ENCODE measurements around the gene N4BP2L2.
A peak's percentile ranks its signal among the peaks of the same experiment; 100 is the strongest.
"Not testable (repeated sequence)": the region's sequence is repeated elsewhere in the genome, so short reads cannot be mapped to it uniquely, and the experiment has no call there.

Gene N4BP2L2

DNA sequence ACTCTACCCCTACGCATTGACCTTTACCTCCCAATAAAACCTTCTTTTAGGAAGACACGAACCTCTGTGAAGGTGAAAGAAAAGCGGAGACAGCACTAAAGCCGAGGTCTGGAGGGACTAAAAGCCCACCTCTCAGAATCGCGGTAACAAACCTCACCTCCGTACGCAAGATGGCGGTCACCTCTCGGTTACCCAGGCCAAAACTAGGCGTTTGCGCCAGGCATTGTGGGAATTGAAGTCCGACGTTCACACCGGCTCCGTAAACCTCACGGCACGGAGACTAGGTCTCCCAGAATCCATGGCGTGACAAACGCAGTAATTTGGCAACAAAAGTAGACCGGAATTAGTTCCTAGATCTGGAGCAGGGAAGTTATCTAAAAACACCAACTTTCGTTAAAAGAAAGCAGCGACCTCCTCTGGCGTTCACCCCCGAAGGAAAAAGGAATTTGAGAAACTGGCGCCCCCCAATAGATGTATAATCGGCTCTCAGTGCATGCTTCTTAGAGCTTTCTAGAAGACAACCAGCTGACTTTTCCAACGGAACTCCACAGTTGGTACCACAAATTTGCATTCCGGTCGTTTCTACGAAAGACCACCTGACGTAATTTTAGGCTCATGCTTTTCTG, at the start of gene N4BP2L2:
N4BP2L2 (minus strand) TSS at position 175 of the 626 bp plus-strand sequence. CDS start 1,768 bp downstream, outside the sequence.
- peak; percentile 94 for DNase-seq

DNA sequence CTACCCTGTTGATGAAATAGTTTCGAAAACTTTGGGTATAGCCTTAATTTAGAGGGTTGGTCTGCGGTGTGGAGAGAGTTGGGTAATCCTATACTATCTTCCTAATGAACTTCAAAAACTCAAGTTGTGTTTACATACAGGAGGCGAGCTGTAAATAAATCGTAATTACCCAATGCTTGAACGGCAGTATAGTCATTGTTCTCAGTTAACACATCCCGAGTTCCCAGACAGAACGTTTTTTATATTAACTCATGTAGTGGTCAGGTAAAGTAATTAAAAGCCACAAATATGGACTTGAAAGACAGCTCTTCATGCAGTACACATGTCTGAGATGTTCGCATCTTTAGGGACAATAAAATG, 49.2 kb upstream of the N4BP2L2 start:
- no peak for DNase-seq

DNA sequence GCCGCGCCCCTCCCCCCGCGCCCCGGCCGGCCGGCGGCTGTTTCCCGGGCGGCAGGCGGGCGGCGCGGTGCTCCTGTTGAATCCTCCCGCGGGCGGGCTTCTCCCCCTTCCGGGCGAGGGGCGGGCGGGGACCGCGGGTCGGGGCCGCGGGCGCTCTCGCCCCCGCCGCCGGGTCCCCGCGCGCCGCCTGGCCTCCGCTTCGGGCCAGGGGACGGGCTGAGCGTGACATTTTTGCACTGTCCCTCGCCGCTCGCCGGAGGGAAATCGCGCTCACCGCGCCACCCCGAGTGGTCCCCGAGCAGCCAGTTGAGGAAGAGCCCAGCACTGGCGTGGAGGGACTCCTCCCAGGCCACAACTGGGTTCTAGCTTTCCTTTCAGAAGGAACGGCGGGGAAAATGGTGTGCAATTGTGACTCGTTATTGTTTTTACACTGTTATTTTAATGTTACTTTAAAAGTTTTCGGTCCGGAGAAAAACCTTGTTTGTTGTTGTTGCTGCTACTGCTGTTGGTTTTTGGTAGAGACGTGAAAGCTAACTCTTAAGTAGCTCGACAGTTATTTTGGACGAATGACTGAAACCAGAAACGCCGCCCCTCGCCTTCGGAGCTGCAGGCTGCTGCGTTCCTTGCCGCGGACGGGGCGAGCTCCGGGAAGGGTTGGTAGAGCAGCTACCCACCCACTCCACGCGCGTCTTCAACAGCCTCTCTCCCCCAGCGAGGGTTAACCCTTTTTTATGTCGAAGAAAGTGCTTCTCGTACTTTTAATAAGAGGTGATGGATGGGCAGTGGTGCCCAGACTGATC, 48.6 kb upstream of the N4BP2L2 start:
- peak; percentile 82 for DNase-seq

DNA sequence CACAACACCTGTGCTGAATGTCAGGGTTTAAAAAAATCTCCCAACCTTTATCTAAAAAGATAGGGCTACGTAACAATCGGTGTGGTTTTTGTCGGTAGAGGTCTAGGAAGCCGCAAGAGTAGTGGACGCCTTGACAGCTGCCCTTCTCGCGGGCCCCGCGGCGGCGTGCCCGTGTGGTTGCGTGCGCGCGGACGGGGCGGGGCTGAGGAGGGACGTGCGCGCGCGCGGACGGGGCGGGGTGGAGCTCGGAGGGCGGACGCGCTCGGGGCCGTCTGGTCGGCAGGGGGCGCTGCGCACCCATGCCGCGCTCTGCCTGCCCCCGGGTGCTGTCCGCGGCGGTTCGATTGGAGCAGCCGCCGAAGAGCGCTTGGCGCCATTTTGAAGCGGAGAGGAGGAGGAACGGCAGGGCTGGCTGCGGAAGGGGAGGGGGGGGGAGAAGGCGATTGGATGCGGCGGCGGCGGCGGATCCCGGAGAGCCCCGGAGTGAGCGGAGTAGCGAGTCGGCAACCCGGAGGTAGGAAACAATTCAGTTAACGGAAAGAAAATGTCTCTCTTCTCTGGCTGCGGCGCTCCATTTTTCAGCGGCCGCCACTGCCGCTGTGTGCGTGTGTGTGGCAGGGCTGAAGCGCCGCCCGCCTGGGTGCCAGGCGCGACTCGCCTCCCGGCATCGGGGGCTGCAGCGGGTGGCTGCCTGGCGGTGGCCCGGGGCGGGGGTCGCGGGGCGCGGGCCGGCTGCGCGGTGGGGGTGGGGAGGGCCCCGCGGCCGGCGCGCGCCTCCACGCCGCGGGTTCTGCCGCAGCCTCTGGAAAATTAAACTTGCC, 47.7 kb upstream of the N4BP2L2 start, which contains the start of gene PDS5B:
PDS5B (plus strand) TSS at position 373 of the 821 bp plus-strand sequence. CDS start 62,321 bp downstream, outside the sequence.
- DNase-seq: peak; percentile 97

DNA sequence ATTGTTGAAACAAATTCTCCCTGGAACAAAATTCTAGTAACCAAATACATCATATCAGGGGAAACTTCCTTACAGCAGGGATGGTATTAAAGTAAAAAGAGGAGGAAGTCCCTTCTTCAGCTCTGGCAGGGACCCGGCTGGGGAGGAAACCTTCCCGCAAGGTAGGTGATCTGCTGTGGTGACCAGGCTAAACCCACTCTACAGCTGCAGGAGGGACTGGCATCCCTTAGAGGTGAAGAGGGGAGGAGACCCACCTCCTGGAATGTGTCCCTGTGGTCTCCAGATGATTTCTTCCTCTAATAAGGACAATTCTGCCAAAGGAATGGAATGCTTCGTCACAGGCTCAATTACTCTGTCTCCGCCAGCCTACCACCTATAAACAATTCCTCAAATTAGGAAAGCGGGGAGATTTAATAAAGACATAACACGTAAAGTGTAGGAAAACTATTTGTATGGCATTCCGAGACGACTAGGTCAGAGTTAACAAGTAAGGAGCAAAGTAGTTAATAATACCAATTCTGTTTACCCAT, 47.0 kb upstream of the N4BP2L2 start:
- DNase-seq: no peak

DNA sequence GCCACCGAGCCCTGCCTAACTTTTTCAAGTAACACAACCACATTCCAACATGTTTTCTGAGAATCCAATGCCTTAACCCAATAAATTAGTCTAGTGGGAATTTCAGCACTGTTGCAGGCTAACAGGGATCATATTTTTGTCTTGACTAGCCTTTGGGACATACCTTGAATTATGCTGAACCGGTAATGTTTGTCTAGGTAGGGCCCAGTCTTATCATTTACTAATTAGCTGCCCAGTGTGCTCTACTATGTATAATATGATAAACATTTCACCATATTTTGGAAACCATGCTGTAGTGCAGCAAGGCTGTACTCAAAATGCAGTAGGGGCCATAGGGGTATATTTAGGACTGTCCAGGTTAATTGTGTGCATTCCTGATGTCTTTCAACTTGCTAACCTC, 44.4 kb upstream of the N4BP2L2 start:
- DNase-seq: no peak

DNA sequence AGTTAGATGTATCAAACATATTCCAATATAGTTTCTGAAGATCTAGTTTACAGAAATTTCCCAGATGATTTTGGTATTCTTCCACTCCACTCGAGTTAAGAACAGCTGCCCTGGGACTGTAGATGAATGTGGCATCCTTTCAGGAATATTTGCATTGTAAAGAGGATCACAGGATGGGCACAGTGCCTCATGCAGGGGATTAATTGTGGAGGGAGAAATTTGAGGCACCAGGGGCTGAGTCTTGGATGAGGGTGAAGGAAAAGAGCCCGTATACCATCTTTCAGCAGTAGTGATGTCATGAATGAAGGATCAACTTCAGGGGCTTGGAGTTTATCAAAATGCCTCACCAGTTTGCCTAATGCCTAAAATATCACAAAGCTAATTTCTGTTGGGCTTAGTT, 43.7 kb upstream of the N4BP2L2 start:
- DNase-seq: no peak

DNA sequence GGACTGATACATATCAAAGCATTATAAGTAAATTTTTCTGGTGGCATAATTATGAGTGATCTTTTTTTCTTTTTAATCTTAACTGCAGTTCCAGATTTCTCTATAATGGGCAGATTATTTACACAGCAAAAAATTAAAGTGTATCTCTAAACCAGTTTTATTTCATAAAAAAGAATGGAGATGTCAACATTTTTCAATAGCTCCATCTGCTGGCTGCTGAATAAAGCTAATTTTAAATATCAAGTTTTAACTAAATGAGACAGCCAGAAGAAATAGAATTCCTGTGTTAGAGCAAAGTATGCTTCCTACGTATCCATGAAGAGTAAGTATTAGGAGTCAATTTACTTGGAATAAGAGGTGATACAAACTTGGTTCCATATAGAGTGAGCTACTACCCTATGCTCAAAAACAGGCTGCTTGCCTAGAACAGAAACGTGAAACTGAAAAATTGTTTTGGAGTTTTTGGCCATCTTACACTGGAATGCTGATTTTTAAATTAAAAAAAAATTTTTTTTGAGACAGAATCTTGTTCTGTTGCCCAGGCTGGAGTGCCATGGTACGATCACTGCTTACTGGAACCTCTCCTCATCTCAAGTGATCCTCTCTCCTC, 42.7 kb upstream of the N4BP2L2 start:
- DNase-seq: no peak

DNA sequence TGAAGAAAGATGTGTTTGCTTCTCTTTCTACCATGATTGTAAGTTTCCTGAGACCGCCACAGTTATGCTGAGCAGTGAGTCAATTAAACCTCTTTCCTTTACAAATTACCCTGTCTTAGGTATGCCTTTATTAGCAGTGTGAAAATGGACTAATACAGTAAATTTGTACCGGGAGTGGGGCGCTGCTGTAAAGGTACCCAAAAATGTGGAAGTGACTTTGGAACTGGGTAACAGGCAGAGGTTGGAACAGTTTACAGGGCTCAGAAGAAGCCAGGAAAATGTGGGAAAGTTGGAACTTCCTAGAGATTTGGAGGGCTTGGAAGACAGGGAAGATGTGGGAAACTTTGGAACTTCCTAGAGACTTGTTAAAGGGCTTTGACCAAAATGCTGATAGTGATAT, 38.4 kb upstream of the N4BP2L2 start:
- no peak for DNase-seq

DNA sequence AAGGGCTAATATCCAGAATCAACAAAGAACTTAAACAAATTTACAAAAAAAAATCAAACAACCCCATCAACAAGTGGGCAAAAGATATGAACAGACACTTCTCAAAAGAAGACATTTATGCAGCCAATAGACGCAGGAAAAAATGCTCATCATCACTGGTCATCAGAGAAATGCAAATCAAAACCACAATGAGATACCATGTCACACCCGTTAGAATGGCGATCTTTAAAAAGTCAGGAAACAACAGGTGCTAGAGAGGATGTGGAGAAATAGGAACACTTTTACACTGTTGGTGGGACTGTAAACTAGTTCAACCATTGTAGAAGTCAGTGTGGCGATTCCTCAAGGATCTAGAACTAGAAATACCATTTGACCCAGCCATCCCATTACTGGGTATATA, 37.1 kb upstream of the N4BP2L2 start:
- DNase-seq: not testable (repeated sequence)

DNA sequence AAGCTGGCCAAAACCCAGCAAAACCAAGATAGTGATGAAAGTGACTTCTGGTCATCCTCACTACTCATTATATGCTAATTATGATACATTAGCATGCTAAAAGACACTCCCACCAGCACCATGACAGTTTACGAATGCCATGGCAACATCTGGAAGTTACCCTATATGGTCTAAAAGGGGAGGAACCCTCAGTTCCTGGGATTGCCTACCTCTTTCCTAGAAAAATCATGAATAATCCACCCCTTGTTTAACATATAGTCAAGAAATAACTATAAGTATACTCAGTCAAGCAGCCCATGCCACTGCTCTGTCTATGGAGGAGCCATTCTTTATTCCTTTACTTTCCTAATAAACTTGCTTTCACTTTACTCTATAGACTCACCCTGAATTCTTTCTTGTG, 22.2 kb upstream of the N4BP2L2 start:
- DNase-seq: not testable (repeated sequence)

DNA sequence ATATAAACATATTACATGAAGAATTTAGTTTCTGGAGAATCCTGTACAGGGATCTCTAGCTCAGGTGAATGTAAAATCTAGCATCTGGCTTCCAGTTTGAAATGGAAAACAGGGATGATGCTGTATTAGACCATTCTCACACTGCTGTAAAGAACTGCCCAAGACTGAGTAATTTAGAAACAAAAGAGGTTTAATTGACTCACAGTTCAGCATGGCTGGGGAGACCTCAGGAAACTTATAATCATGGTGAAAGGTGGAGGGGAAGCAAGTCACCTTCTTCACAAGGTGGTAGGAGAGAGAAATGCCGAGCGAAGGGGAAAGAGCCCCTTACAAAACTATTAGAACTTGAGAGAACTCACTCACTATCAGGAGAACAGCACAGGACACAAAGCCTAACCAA, 17.0 kb upstream of the N4BP2L2 start:
- DNase-seq: no peak

DNA sequence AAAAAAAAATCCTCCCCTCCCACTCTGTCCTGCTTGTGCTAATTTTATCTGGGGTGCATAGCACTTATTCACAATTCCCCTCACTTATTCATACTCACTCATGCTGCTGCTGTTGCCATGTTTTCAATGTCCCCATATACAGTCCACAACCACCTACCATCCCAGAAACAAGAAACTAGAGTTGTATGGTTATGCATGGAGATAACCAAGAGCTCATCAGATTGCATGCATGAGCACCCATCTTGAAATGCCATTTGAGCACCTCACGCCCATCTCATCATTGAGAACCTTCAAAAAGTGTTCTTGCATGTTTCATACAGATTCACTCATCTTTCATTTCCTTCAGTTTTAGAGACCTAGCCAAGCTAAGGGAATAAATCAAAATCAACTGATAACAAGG, 15.1 kb upstream of the N4BP2L2 start:
- DNase-seq: no peak

DNA sequence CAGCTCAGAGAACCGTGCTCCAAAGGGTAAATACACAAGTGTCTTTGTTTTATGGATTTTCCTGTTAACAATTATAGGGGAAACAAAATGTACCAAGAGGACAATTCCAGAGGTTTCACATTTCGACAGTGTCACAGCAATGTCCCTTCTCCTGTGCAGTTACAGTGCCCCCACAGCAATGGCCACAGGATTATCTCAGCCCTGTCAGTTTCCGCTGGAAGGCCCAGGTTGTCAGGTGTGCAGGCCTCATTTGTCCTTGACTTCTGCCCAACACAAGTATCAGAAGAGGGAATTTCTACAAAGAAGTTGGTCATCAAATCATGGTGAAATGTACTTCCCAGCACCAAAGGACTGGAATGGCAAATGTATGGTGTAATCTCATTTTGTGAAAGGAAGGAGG, 11.2 kb upstream of the N4BP2L2 start:
- no peak for DNase-seq

DNA sequence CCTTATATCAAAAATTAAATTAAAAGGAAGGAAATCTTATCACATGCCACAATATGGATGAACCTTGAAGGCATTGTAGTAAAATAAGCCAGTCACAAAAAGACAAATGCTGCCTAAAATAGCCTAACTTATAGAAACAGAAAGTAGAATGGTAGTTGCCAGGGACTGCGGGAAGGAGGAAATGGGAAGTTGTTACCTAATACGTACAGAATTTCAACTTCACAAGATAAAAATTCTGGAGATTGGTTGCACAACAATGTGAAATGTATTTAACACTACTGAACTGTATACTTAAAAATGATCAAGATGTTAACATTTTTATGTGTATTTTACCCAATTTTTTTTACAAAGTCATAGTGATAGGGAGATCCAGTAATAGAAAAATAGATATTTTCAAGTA, 10.2 kb upstream of the N4BP2L2 start:
- no peak for DNase-seq

DNA sequence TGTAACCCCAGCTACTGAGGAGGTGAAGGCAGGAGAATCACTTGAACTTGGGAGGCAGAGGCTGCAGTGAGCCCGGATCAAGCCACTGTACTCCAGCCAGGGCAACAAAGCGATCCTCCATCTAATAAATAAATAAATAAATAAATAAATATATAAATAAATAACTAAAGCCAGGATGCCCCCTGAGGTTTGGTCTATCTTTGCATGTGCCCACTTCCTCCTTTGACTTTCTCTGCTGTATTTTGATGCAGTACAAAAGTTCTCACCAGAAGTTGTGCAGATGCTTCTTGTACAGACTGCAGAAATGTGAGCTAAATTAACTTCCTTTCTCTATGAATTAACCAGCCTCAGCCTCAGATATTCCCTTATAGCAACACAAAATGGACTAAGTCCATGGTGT, 6.5 kb upstream of the N4BP2L2 start:
- DNase-seq: no peak

DNA sequence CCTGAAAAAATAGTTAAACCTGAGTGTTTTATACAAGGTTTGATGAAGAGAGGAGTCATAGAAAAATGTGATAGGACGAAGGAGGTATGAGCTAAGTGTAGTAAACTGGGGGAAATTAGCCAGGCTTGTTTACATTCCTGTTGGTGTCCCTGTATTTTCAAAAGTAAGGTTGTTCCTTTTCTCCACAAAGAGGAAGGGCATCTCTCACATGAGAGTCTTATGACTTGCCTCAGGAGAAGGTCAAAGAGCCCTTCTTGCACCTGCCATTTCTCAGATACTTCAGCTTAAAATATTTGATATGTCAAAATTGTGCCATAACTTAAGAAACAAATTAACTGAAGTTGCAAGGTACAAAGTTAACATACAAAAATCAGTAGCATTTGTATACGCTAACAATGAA, 3.6 kb upstream of the N4BP2L2 start:
- no peak for DNase-seq

DNA sequence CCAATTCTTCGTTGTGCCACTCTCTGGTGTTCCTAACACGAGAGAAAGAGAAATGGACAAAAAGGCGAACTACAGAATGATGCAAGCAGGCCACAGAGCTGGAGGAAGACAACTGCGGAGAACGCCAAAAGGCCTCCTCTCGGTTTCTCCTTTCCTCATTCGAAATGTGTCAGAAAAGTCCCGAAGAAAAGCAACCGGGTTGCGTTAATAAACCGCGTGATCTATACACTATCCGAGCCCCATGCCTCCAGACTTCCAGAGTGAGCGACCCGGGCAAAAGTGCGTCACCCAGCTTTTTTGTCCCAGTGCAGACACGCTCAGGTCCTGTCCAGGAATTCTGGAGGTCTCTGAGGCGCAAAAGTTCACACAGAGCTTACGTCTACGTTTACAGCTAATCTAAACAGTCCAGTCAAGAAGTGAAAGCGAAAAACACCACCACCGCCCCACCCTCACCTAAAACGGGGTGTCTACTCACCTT, 413 bp downstream of the N4BP2L2 start:
- DNase-seq: no peak

DNA sequence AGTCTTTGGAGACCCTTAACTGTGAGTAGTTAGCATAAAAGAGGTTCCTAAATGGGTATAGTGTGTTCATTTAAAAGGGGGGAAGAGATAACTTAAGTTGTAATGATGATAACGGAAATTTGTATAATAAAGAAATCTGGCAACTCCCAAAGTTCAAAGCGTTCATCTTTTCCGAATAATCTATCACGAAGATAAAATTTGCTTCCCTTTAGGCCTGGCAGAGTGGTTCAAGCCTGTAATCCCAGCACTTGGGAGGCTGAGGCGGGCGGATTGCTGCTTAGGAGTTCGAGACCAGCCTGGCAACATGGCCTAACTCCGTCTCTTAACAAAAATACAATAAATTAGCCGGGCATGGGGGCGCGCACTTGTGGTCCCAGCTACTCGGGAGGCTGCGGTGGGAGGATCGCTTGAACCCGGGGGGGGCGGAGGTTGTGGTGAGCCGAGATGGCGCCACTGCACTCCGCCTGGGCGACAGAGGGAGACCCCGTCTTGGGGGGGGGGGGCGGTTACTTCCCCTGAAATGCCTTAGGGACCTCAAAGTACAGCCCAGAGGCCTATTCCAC, 934 bp downstream of the N4BP2L2 start:
- DNase-seq: no peak

DNA sequence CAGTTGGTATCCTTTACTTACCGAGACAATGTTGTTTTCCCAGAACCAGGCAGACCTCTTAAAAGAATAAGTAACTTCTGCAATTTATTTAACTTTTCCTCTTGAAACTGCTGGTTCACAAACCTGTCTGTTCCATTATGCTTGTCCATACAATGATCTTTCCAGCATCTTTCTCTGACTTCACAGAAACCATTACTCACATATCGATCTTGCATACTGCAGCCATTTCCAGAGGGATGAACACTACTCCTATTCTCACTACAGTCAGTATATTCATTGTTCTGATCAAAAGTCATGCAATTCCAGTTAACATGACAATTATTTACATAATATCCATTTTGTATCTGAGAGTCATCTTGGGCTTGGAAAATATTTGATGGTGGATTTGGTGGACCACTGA, 2.8 kb downstream of the N4BP2L2 start:
- DNase-seq: no peak

DNA sequence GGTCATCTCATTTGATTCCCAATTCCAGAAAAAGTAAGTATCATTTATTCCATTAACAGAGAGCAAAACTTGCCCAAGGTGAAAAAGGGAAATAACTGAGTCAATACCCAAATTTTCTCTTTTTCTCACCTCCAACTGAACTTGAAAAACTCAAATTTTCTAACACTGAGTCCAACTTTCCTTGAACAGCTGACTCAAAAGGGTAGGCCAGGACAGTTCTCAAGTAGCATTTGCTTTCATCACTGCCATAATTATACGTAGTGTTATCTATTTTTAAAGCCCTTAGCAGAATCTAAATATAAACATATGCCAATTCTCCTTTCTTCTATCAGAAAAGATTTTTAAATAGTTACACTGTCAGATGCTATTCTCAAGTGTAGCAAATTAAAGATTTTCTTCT, 3.5 kb downstream of the N4BP2L2 start:
- DNase-seq: no peak

DNA sequence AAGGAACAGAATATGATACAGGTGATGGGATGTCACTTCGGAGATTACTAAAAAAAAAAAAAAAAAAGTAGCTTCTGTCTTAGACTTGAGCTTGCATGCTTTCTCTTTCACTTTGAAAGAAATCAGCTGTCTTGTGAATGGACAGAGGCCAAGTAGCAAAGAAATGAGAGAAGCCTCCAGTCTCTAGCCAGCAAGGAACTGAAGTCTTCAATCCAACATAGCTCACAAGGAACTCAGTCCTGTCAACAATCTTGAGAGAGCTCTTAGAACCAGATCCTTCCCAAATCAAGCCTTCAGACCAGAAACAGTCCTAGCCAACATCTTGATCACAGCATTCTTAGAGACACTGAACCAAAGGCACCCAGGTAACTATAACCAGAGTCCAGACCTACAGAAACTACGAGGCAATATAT, 7.7 kb downstream of the N4BP2L2 start:
- no peak for DNase-seq

Data from retina (tissue), 1 donor.